ENCODE measurements around the gene CDH12. TPM values are rescaled to one million over a fixed set of nuclear protein-coding genes. Genes with fewer than 3 reads are reported as not detected.

CDH12 gene
- total RNA-seq, 1 experiment from 2014 or later, result not detected

GRCh38 chr5:22651355-22651754 lies 201.8 kb downstream of the CDH12 start:
- no peak overlapping the region for H2AFZ ChIP-seq (ENCODE audit: low read length)
- Mint-ChIP-seq H3K9me3 (no peaks in the 10 kb centered on the region), H3K36me3 (ENCODE audit: insufficient read depth in 1 of 3, low read depth in 3 of 3) (no peaks in the 10 kb centered on the region), H3K27ac (no peak overlapping the region), H3K27me3 (ENCODE audit: low read depth) (no peaks in the 10 kb centered on the region), H3K4me1 (peaks cover 8 to 20% of the 10 kb centered on the region in 2 experiments; a peak in 3 of 4 replicates), H3K4me3 (no peak overlapping the region)
- no peak overlapping the region for H3K27ac ChIP-seq (ENCODE audit: insufficient read length, low read depth, low read length)
- H3K4me2 ChIP-seq (ENCODE audit: insufficient read depth, insufficient read length, low read length), result no peak overlapping the region
- H3K14ac ChIP-seq (ENCODE audit: insufficient read depth, low read length), result no peak overlapping the region
- H3K27me3 ChIP-seq (ENCODE audit: insufficient read depth, low read length), result no peaks in the 10 kb centered on the region
- H3K23ac ChIP-seq (ENCODE audit: insufficient read length, low read depth, low read length), result no peak overlapping the region
- H3K4ac ChIP-seq (ENCODE audit: low read depth, low read length), result no peak overlapping the region
- no peak overlapping the region for H3K18ac ChIP-seq (ENCODE audit: insufficient read length, low read depth, low read length)
- no peak overlapping the region for H2BK5ac ChIP-seq (ENCODE audit: insufficient read length, low read length)
- H3K56ac ChIP-seq (ENCODE audit: insufficient read length, low read depth, low read length), result no peak overlapping the region
- H3K79me2 ChIP-seq (ENCODE audit: insufficient read depth, low read length), result no peaks in the 10 kb centered on the region
- TF ChIP-seq CTCF (conservative IDR thresholded peaks at IDR 0.05), result no peak
- no peaks in the 10 kb centered on the region for H3K4me1 ChIP-seq (ENCODE audit: insufficient read depth, low read length)
- H2AK5ac ChIP-seq (ENCODE audit: insufficient read length, low read length), result no peak overlapping the region
- H3K9ac ChIP-seq (ENCODE audit: extremely low read depth, insufficient read length, low read length), result no peak overlapping the region
- no peak overlapping the region for H2BK120ac ChIP-seq (ENCODE audit: low read depth, low read length, poor library complexity, severe bottlenecking)
- no peak overlapping the region for H4K5ac ChIP-seq (ENCODE audit: insufficient read length, low read depth, low read length)
- H2BK15ac ChIP-seq (ENCODE audit: low read depth, low read length), result no peak overlapping the region
- no peaks in the 10 kb centered on the region for H4K20me1 ChIP-seq (ENCODE audit: control insufficient read depth, insufficient read depth, insufficient read length)
- no peaks in the 10 kb centered on the region for H3K23me2 ChIP-seq (ENCODE audit: insufficient read length, low read depth, low read length, poor library complexity, severe bottlenecking)
- no peaks in the 10 kb centered on the region for H3K79me1 ChIP-seq (ENCODE audit: insufficient read depth, low read depth, low read length, poor library complexity, severe bottlenecking)
- no peak overlapping the region for H3T11ph ChIP-seq (ENCODE audit: low read length)
- no peak for DNase-seq
- H4K8ac ChIP-seq (replicated peaks; ENCODE audit: insufficient read length, low read depth, low read length), result no peak overlapping the region
- H3K9me3 ChIP-seq (ENCODE audit: control insufficient read depth, low read depth, low read length), result no peaks in the 10 kb centered on the region
- no peak overlapping the region for H2BK12ac ChIP-seq (ENCODE audit: insufficient read length, low read depth, low read length)
- H4K91ac ChIP-seq (ENCODE audit: insufficient read length, low read depth, low read length), result no peak overlapping the region
- H2BK20ac ChIP-seq (ENCODE audit: low read depth, low read length, poor library complexity, severe bottlenecking), result no peak overlapping the region
